K562 (cell line): ENCODE results near the gene POLR3E. TPM values are rescaled to one million over a fixed set of nuclear protein-coding genes. Genes with fewer than 3 reads are reported as not detected.
A peak's percentile ranks its signal among the peaks of the same experiment; 100 is the strongest.

ENCODE experiments used
- CBX3 ChIP-seq, 2 experiments: IDR thresholded peaks; 1 replicate in 1 of 2; 2 replicates in 1 of 2; pipeline ENCODE4 v1.6.1; 2012; ENCODE audit warnings: inconsistent platforms in 2 of 2, low read length in 2 of 2, borderline replicate concordance in 1 of 2, control low read depth in 1 of 2
- COPS2 ChIP-seq: fragments of 450-650 bp; conservative IDR thresholded peaks from 2 replicates; pipeline ENCODE4 v1.6.1; 2016; ENCODE audit warnings: mild to moderate bottlenecking, moderate library complexity
- DIDO1 ChIP-seq: fragments of 450-650 bp; IDR thresholded peaks from 2 replicates; pipeline ENCODE4 v1.6.1; 2016; ENCODE audit warnings: low read depth, missing biosample characterization, missing genetic modification characterization
- KAT8 ChIP-seq: fragments of 450-650 bp; IDR thresholded peaks from 2 replicates; pipeline ENCODE4 v1.6.1; 2016; ENCODE audit warnings: low read depth, mild to moderate bottlenecking
- MTF1 ChIP-seq: fragments of 250-450 bp; sonication (Bioruptor Pico); IDR thresholded peaks from 2 replicates; pipeline ENCODE4 v1.9.0; 2021; ENCODE audit warnings: moderate library complexity, mild to moderate bottlenecking, inconsistent platforms, borderline replicate concordance
- SIX5 ChIP-seq, 2 experiments: IDR thresholded peaks; 2 replicates each; pipeline ENCODE4 v1.6.1; 2011; ENCODE audit warnings: low read length in 2 of 2, borderline replicate concordance in 1 of 2, low read depth in 1 of 2, mild to moderate bottlenecking in 1 of 2, moderate library complexity in 1 of 2; ENCODE audit not compliant: insufficient read depth in 1 of 2
- SMARCA4 ChIP-seq: fragments of 450-650 bp; IDR thresholded peaks from 2 replicates; pipeline ENCODE4 v1.6.1; 2016
- SMARCA5 ChIP-seq: fragments of 450-650 bp; IDR thresholded peaks from 2 replicates; pipeline ENCODE4 v1.6.1; 2016
- ZFP36 ChIP-seq: fragments of 150-350 bp; IDR thresholded peaks from 2 replicates; pipeline ENCODE4 v1.6.1; 2018; ENCODE audit warnings: low read length, low read depth; ENCODE audit not compliant: partially characterized antibody
- polyA plus RNA-seq, 8 experiments: library from polyadenylated mRNA; depleted of rRNA in 4 of 8; stranded (reverse) in 5 of 8; unstranded in 3 of 8; fragments of >200 nt; fragmentation: Nextera tagmentation in 2 of 8; fragmentation: Illumina TruSeq in 1 of 8; extraction: Ambion mirVana in 2 of 8; extraction: Trizol in 1 of 8; gene quantifications; 2 replicates each; pipeline versions ENCODE4 v1.2.1 to v1.2.3, GENCODE V29; 2011 to 2014; ENCODE audit warnings: inconsistent platforms in 1 of 8, missing spikeins in 1 of 8
- total RNA-seq, 7 experiments: library from RNA; depleted of rRNA in 6 of 7; stranded (reverse); fragments of >200 nt in 6 of 7; fragmentation: Illumina TruSeq in 2 of 7; extraction: Trizol in 2 of 7; gene quantifications; 2 replicates each; pipeline versions ENCODE4 v1.2.1 to v1.2.3, GENCODE V29; 2011 to 2021; ENCODE audit warnings: low replicate concordance in 1 of 7
- TF ChIP-seq, protein P1 (sequence below), 2 experiments: fragments of 450-650 bp; conservative IDR thresholded peaks; 2 replicates each; pipeline ENCODE4 v1.6.1; 2017; ENCODE audit warnings: mild to moderate bottlenecking in 2 of 2, moderate library complexity in 2 of 2
- TF ChIP-seq, protein P2 (sequence below): fragments of 250-450 bp; sonication (Bioruptor Pico); IDR thresholded peaks from 2 replicates; pipeline ENCODE4 v1.5.1; 2021; ENCODE audit warnings: mild to moderate bottlenecking
- TF ChIP-seq, protein P3 (sequence below), 2 experiments: fragments of 450-650 bp in 1 of 2; IDR thresholded peaks; 2 replicates each; pipeline ENCODE4 v1.6.1; 2011 to 2017; ENCODE audit warnings: low read depth in 2 of 2, antibody characterized with exemption in 1 of 2, borderline replicate concordance in 1 of 2, low read length in 1 of 2, mild to moderate bottlenecking in 1 of 2, mixed read lengths in 1 of 2; ENCODE audit not compliant: control insufficient read depth in 1 of 2
- TF ChIP-seq, protein P4 (sequence below): sonication (generic); formaldehyde crosslinking; IDR thresholded peaks from 2 replicates; pipeline ENCODE4 v1.8.0; 2023; ENCODE audit warnings: mild to moderate bottlenecking, missing genetic modification reagents

POLR3E gene
- total and polyA plus RNA-seq, 9 of the 15 experiments (the other 6 are each of a cell fraction or from before 2014, with no cell fraction given) = 17.7 to 151 (median 82.6) TPM

DNA sequence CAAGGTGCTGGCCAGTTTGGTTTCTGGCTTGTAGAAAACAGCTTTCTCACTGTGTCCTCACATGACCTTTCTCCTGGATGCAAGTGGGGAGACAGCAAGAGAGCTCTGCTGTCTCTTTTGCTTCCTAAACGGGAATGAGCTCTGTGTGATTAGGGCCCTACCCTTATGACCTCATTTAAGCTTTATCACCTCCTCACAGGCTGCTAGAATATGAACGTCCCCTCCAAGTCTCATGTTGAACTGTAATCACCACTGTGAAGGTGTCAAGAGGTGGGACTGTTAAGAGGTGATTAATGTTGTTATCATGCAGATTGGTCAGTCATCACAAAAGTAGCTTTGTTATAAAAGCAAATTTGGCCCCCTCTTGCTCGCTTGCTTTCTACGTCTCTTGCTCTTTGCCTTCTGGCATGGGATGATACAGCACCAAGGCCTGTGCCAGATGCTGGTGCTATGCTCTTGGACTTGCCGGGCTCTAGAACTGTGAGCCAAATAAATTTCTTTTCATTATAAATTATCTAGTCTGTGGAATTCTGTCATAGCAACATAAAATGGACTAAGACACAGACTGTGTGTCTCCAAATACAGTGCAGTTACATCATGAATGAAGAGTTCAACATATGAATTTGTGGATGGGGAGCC is 14.8 kb upstream of the POLR3E start (continued):
- no peak; a peak in 1 of 3 replicates for TF ChIP-seq CBX3 (IDR thresholded peaks at IDR 0.05; ENCODE audit: borderline replicate concordance in 1 of 2, low read length in 2 of 2)
- TF ChIP-seq, protein P1, sequence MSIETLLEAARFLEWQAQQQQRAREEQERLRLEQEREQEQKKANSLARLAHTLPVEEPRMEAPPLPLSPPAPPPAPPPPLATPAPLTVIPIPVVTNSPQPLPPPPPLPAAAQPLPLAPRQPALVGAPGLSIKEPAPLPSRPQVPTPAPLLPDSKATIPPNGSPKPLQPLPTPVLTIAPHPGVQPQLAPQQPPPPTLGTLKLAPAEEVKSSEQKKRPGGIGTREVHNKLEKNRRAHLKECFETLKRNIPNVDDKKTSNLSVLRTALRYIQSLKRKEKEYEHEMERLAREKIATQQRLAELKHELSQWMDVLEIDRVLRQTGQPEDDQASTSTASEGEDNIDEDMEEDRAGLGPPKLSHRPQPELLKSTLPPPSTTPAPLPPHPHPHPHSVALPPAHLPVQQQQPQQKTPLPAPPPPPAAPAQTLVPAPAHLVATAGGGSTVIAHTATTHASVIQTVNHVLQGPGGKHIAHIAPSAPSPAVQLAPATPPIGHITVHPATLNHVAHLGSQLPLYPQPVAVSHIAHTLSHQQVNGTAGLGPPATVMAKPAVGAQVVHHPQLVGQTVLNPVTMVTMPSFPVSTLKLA (conservative IDR thresholded peaks at IDR 0.05) = peak; percentile 30 to 67; a peak in 2 of 4 replicates
- TF ChIP-seq KAT8 = no peak
- TF ChIP-seq DIDO1 (tag) = no peak
- no peak for TF ChIP-seq SMARCA5
- TF ChIP-seq, protein P2, sequence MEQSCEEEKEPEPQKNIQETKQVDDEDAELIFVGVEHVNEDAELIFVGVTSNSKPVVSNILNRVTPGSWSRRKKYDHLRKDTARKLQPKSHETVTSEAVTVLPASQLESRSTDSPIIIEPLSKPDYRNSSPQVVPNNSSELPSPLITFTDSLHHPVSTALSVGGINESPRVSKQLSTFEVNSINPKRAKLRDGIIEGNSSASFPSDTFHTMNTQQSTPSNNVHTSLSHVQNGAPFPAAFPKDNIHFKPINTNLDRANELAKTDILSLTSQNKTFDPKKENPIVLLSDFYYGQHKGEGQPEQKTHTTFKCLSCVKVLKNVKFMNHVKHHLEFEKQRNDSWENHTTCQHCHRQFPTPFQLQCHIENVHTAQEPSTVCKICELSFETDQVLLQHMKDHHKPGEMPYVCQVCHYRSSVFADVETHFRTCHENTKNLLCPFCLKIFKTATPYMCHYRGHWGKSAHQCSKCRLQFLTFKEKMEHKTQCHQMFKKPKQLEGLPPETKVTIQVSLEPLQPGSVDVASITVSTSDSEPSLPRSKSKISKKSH (CRISPR knock-in tag) = no peak
- no peak for TF ChIP-seq MTF1 (CRISPR knock-in tag)
- TF ChIP-seq SIX5 (IDR thresholded peaks at IDR 0.05; ENCODE audit: borderline replicate concordance in 1 of 2, insufficient read depth in 1 of 2, low read depth in 1 of 2, low read length in 2 of 2) = no peak
- TF ChIP-seq, protein P3, sequence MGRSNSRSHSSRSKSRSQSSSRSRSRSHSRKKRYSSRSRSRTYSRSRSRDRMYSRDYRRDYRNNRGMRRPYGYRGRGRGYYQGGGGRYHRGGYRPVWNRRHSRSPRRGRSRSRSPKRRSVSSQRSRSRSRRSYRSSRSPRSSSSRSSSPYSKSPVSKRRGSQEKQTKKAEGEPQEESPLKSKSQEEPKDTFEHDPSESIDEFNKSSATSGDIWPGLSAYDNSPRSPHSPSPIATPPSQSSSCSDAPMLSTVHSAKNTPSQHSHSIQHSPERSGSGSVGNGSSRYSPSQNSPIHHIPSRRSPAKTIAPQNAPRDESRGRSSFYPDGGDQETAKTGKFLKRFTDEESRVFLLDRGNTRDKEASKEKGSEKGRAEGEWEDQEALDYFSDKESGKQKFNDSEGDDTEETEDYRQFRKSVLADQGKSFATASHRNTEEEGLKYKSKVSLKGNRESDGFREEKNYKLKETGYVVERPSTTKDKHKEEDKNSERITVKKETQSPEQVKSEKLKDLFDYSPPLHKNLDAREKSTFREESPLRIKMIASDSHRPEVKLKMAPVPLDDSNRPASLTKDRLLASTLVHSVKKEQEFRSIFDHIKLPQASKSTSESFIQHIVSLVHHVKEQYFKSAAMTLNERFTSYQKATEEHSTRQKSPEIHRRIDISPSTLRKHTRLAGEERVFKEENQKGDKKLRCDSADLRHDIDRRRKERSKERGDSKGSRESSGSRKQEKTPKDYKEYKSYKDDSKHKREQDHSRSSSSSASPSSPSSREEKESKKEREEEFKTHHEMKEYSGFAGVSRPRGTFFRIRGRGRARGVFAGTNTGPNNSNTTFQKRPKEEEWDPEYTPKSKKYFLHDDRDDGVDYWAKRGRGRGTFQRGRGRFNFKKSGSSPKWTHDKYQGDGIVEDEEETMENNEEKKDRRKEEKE (IDR thresholded peaks at IDR 0.05; ENCODE audit: borderline replicate concordance in 1 of 2, control insufficient read depth in 1 of 2, low read depth in 2 of 2, low read length in 1 of 2) = no peak
- peak; percentile 97 for TF ChIP-seq SMARCA4
- no peak for TF ChIP-seq ZFP36
- no peak for TF ChIP-seq COPS2
- TF ChIP-seq, protein P4, sequence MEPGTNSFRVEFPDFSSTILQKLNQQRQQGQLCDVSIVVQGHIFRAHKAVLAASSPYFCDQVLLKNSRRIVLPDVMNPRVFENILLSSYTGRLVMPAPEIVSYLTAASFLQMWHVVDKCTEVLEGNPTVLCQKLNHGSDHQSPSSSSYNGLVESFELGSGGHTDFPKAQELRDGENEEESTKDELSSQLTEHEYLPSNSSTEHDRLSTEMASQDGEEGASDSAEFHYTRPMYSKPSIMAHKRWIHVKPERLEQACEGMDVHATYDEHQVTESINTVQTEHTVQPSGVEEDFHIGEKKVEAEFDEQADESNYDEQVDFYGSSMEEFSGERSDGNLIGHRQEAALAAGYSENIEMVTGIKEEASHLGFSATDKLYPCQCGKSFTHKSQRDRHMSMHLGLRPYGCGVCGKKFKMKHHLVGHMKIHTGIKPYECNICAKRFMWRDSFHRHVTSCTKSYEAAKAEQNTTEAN (CRISPR knock-in tag) = no peak
